Endothelial cell of umbilical vein (primary cell): ENCODE results near the gene FOXO1. TPM values are rescaled to one million over a fixed set of nuclear protein-coding genes. Genes with fewer than 3 reads are reported as not detected.

ENCODE experiments used
- BruUV-seq: library from RNA; stranded (reverse); fragments of 400-500 nt; replicated peaks from 2 replicates; lab custom pipeline; 2021; lab: Mats Ljungman, UMichigan
- CTCF ChIA-PET: fragments of 300-600, 350-600 bp; sonication (Branson Sonifier 250); formaldehyde crosslinking; loops from one replicate; lab custom pipeline; 2021; ENCODE audit warnings: antibody characterized with exemption, inconsistent platforms; lab: Charles Lee
- POLR2A ChIA-PET: fragments of 300-600, 350-600 bp; sonication (Branson Sonifier 250); formaldehyde crosslinking; loops from one replicate; lab custom pipeline; 2021; ENCODE audit warnings: antibody characterized with exemption, inconsistent platforms; lab: Charles Lee
- DNase-seq: peaks from one replicate; pipeline ENCODE4 v3.0.0-alpha.2; 2011; ENCODE audit warnings: low read depth, low spot score
- FAIRE-seq: peaks from 2 replicates; lab custom pipeline; 2011; peaks lifted over from hg19 to GRCh38; lab: Jason Lieb, UNC
- H2AFZ ChIP-seq: 2 replicates; pipeline ENCODE4 v1.6.0; 2012; ENCODE audit warnings: low read depth, low read length, control low read depth, inconsistent platforms
- H3K27ac ChIP-seq: 2 replicates; pipeline ENCODE4 v1.5.1; 2011; ENCODE audit warnings: low read depth, mild to moderate bottlenecking, control low read depth, low read length, moderate library complexity; ENCODE audit not compliant: insufficient read depth
- H3K27me3 ChIP-seq, 2 experiments: 2 replicates each; pipeline versions ENCODE4 v1.6.0 to v1.6.1; 2011; ENCODE audit warnings: low read length in 2 of 2, mixed read lengths in 1 of 2; ENCODE audit not compliant: control insufficient read depth in 2 of 2, insufficient read depth in 2 of 2
- H3K36me3 ChIP-seq, 2 experiments: 2 replicates in 1 of 2; 3 replicates in 1 of 2; pipeline ENCODE4 v1.5.1; 2011; ENCODE audit warnings: low read length in 2 of 2, mild to moderate bottlenecking in 1 of 2, moderate library complexity in 1 of 2; ENCODE audit not compliant: control insufficient read depth in 2 of 2, insufficient read depth in 2 of 2; ENCODE audit errors: extremely low read depth in 1 of 2
- H3K4me1 ChIP-seq: 3 replicates; pipeline ENCODE4 v1.5.1; 2011; ENCODE audit warnings: mild to moderate bottlenecking, low read length; ENCODE audit not compliant: control insufficient read depth, insufficient read depth; ENCODE audit errors: extremely low read depth
- H3K4me2 ChIP-seq: 2 replicates; pipeline ENCODE4 v1.6.1; 2011; ENCODE audit warnings: low read length, control low read depth, mixed read lengths; ENCODE audit not compliant: insufficient read depth
- H3K4me3 ChIP-seq, 3 experiments: fragments of 200-600 bp in 1 of 3; sonication (generic), shearing (Covaris generic) in 1 of 3; replicated peaks in 1 of 3; 2 replicates each; pipeline ENCODE4 v1.5.1; 2011 to 2016; ENCODE audit warnings: control low read depth in 3 of 3, low read length in 3 of 3, mild to moderate bottlenecking in 2 of 3, inconsistent platforms in 1 of 3, low read depth in 1 of 3, moderate library complexity in 1 of 3; ENCODE audit not compliant: insufficient read depth in 1 of 3
- H3K79me2 ChIP-seq: 2 replicates; pipeline ENCODE4 v1.6.0; 2012; ENCODE audit warnings: low read length, inconsistent platforms; ENCODE audit not compliant: control insufficient read depth, insufficient read depth
- H3K9ac ChIP-seq: replicated peaks from 2 replicates; pipeline ENCODE3; 2011; ENCODE audit warnings: low read length, control low read depth; ENCODE audit not compliant: insufficient read depth; ENCODE audit errors: extremely low read depth
- H3K9me1 ChIP-seq: replicated peaks from 3 replicates; pipeline ENCODE4 v1.6.0; 2011; ENCODE audit warnings: mild to moderate bottlenecking, low read length; ENCODE audit not compliant: control insufficient read depth, insufficient read depth; ENCODE audit errors: extremely low read depth
- H3K9me3 ChIP-seq: replicated peaks from 2 replicates; pipeline ENCODE4 v1.5.1; 2012; ENCODE audit warnings: low read length, inconsistent platforms; ENCODE audit not compliant: control insufficient read depth, insufficient read depth
- H4K20me1 ChIP-seq: replicated peaks from 2 replicates; pipeline ENCODE3; 2011; ENCODE audit warnings: mild to moderate bottlenecking, low read length; ENCODE audit not compliant: control insufficient read depth, insufficient read depth; ENCODE audit errors: extremely low read depth
- EZH2 ChIP-seq: IDR thresholded peaks from 2 replicates; pipeline ENCODE4 v1.6.1; 2012; ENCODE audit warnings: borderline replicate concordance, low read depth, mild to moderate bottlenecking, moderate library complexity, low read length, inconsistent platforms; ENCODE audit not compliant: severe bottlenecking
- FOS ChIP-seq: IDR thresholded peaks from 2 replicates; pipeline ENCODE4 v1.6.1; 2011; ENCODE audit warnings: mild to moderate bottlenecking, low read length, moderate library complexity, borderline replicate concordance; ENCODE audit not compliant: insufficient read depth
- GATA2 ChIP-seq: IDR thresholded peaks from 2 replicates; pipeline ENCODE4 v1.7.0; 2011; ENCODE audit warnings: low read depth, mild to moderate bottlenecking, moderate library complexity, mixed read lengths, low read length; ENCODE audit not compliant: insufficient read length, insufficient read depth
- JUN ChIP-seq: IDR thresholded peaks from 2 replicates; pipeline ENCODE4 v1.6.1; 2011; ENCODE audit warnings: borderline replicate concordance, low read depth; ENCODE audit not compliant: insufficient read length, insufficient read depth
- MYC ChIP-seq: IDR thresholded peaks from one replicate; pipeline ENCODE4 v1.6.1; 2011; ENCODE audit warnings: mild to moderate bottlenecking, low read depth, low read length
- POLR2A ChIP-seq: IDR thresholded peaks from 2 replicates; pipeline ENCODE4 v1.6.1; 2012; ENCODE audit warnings: low read depth, mild to moderate bottlenecking, control low read depth, low read length
- POLR2AphosphoS5 ChIP-seq: IDR thresholded peaks from 2 replicates; pipeline ENCODE4 v1.6.1; 2012; ENCODE audit warnings: low read depth, mild to moderate bottlenecking, control low read depth, low read length, moderate library complexity; ENCODE audit not compliant: insufficient read depth
- dilution Hi-C: fragments of 300-500 bp; cut with MboI; formaldehyde crosslinking; loops from one replicate; pipeline ENCODE4 v1.15.0; 2019; ENCODE audit warnings: low sequenced_read_pairs; ENCODE audit not compliant: extremely low pct_ligation_motif_present
- intact Hi-C: fragments of 100-400 bp; cut with micrococcal nuclease; formaldehyde crosslinking; loops from one replicate; pipeline ENCODE4 v1.10.0; 2022
- polyA plus RNA-seq, 4 experiments: library from polyadenylated mRNA; depleted of rRNA in 3 of 4; stranded (reverse) in 3 of 4; unstranded in 1 of 4; fragments of >200 nt; gene quantifications; 2 replicates each; pipeline versions ENCODE4 v1.2.1 to v1.2.3, GENCODE V29; 2011 to 2012; ENCODE audit warnings: missing spikeins in 1 of 4
- total RNA-seq: library from RNA; stranded (reverse); gene quantifications from 2 replicates; pipeline ENCODE4 v1.2.3, GENCODE V29; 2021
- TF ChIP-seq, protein P1 (sequence below): IDR thresholded peaks from 2 replicates; pipeline ENCODE4 v1.6.1; 2011; ENCODE audit not compliant: insufficient read depth, insufficient read length
- TF ChIP-seq, protein P2 (sequence below), 2 donors: IDR thresholded peaks; 1 replicate in 1 of 2; 2 replicates in 1 of 2; pipeline ENCODE4 v1.5.1; 2011; ENCODE audit warnings: low read length in 2 of 2, mild to moderate bottlenecking in 2 of 2, moderate library complexity in 2 of 2, control low read depth in 1 of 2, inconsistent platforms in 1 of 2, low read depth in 1 of 2; ENCODE audit not compliant: insufficient read depth in 1 of 2; ENCODE audit errors: extremely low read depth in 1 of 2

The FOXO1 gene
- total and polyA plus RNA-seq, 2 donors (not counting 3 experiments of a cell fraction or from before 2014, with no cell fraction given), result 44.7 to 48.5 TPM

DNA sequence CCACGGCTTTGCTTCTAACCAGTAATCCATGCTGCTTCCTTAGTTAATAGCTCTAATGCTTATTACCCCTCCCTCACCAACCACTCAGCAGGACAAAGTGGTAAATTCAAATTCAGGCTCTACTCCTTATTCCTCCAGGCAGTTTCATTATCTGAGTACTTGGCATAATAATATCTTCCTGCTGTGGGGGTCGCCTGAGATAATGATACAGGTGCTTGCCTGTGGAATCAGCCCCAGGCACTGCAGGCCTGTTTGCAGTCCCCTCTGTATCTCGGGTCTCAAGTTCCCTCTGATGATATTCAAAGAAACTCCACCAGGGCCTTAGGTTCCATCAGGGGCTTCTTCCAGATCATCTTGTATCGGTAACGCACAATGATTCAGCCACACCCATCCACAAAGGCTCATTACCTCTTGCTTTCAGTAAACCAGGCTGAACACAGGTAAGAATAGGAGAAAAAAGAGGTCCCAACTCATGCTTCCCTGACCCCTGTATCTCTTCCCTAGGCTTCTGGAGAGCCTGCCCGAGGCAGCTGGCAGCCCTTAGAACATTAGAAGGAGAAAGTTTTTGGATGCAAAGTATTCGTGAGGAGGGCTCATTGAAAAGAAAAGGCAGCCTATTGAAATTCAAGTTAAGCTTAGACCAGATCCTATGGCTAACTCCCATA lies 14.3 kb upstream of the FOXO1 start:
- Histone ChIP-seq H3K4me2 (peak overlapping the region; percentile 12), H2AFZ (no peak overlapping the region), H3K36me3 (no peaks in the 10 kb centered on the region), H3K27me3 (no peaks in the 10 kb centered on the region), H3K9me3 (no peaks in the 10 kb centered on the region), H3K4me1 (peaks cover 22% of the 10 kb centered on the region), H3K9me1 (no peaks in the 10 kb centered on the region), H4K20me1 (no peaks in the 10 kb centered on the region), H3K79me2 (no peaks in the 10 kb centered on the region), H3K9ac (no peak overlapping the region), H3K4me3 (no peak overlapping the region), H3K27ac (peak overlapping the region; percentile 73)
- DNase-seq, result peak; percentile 22
- intact Hi-C loops, result loop anchor here (1.0 to 5.0 kb wide), 14 partner anchors 97 to 903 kb away; no protein-coding TSS in a partner anchor
- TF ChIP-seq GATA2 (no peak), MYC (no peak), POLR2A (no peak), JUN (no peak), EZH2 (no peak), POLR2AphosphoS5 (no peak), FOS (no peak)
- TF ChIP-seq, protein P1, sequence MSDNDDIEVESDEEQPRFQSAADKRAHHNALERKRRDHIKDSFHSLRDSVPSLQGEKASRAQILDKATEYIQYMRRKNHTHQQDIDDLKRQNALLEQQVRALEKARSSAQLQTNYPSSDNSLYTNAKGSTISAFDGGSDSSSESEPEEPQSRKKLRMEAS, result no peak
- TF ChIP-seq, protein P2, sequence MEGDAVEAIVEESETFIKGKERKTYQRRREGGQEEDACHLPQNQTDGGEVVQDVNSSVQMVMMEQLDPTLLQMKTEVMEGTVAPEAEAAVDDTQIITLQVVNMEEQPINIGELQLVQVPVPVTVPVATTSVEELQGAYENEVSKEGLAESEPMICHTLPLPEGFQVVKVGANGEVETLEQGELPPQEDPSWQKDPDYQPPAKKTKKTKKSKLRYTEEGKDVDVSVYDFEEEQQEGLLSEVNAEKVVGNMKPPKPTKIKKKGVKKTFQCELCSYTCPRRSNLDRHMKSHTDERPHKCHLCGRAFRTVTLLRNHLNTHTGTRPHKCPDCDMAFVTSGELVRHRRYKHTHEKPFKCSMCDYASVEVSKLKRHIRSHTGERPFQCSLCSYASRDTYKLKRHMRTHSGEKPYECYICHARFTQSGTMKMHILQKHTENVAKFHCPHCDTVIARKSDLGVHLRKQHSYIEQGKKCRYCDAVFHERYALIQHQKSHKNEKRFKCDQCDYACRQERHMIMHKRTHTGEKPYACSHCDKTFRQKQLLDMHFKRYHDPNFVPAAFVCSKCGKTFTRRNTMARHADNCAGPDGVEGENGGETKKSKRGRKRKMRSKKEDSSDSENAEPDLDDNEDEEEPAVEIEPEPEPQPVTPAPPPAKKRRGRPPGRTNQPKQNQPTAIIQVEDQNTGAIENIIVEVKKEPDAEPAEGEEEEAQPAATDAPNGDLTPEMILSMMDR (IDR thresholded peaks at IDR 0.05; ENCODE audit: extremely low read depth in 1 of 2, insufficient read depth in 1 of 2, low read depth in 1 of 2, low read length in 2 of 2), result no peak
- TSS peak; percentile 22 for BruUV-seq
- CTCF ChIA-PET, result interaction anchor here (0.9 to 6.1 kb wide), 10 partner anchors 12 to 995 kb away, joined by 3 to 66 read pairs (median 6); no protein-coding TSS in a partner anchor
- dilution Hi-C loops, result no loop called here
- no peak for FAIRE-seq
- POLR2A ChIA-PET, result interaction anchor here (0.6 to 1.3 kb wide), 5 partner anchors 13 to 487 kb away, joined by 3 to 4 read pairs (median 3); no protein-coding TSS in a partner anchor
